ENCODE data around the gene R3HDM2. TPM values are rescaled to one million over a fixed set of nuclear protein-coding genes. Genes with fewer than 3 reads are reported as not detected.

Gene R3HDM2
- total and polyA plus RNA-seq, 2 of the 13 experiments (the other 11 are each of a cell fraction or from before 2014, with no cell fraction given) = 11.1 to 23.5 TPM

DNA sequence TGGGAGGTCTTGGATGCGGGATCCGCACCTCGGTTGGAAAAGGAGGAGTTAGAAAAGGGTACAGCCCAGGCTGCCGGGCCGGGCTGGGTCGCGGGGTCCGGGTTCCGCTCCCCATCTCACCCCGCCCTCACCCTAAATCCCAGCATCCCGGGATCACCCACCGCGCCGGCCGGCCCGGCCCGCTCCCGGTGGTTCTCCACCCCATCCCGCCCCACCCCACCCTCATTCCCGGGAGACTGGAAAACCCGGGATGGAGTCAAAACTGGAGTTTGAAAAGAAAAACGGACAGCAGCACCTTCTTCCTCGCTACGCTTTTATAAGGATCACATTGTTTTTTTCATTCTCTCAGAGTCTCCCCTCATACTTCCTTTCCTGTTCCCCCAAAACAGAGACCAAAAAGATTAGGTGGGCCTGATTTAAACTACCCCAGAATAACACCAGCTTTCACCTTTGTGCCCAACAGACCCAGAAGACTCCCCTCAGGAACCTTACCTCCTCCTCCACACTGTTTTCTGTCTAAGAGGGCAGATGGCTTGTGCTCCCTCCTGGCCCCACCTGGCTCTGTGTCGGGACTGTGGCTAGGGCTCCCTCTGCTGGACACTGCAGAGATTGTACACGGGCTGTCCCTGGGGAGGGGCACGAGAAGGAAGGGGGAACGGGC lies 31.5 kb upstream of the R3HDM2 start (continued):
- TF ChIP-seq, protein P1, sequence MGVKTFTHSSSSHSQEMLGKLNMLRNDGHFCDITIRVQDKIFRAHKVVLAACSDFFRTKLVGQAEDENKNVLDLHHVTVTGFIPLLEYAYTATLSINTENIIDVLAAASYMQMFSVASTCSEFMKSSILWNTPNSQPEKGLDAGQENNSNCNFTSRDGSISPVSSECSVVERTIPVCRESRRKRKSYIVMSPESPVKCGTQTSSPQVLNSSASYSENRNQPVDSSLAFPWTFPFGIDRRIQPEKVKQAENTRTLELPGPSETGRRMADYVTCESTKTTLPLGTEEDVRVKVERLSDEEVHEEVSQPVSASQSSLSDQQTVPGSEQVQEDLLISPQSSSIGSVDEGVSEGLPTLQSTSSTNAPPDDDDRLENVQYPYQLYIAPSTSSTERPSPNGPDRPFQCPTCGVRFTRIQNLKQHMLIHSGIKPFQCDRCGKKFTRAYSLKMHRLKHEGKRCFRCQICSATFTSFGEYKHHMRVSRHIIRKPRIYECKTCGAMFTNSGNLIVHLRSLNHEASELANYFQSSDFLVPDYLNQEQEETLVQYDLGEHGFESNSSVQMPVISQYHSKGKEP (CRISPR knock-in tag; IDR thresholded peaks at IDR 0.05) = no peak
- 0 out of 2 replicates have a peak, but pooled peaks have one; percentile 43 for TF ChIP-seq ERF (CRISPR knock-in tag; IDR thresholded peaks at IDR 0.05)
- TF ChIP-seq, protein P2, sequence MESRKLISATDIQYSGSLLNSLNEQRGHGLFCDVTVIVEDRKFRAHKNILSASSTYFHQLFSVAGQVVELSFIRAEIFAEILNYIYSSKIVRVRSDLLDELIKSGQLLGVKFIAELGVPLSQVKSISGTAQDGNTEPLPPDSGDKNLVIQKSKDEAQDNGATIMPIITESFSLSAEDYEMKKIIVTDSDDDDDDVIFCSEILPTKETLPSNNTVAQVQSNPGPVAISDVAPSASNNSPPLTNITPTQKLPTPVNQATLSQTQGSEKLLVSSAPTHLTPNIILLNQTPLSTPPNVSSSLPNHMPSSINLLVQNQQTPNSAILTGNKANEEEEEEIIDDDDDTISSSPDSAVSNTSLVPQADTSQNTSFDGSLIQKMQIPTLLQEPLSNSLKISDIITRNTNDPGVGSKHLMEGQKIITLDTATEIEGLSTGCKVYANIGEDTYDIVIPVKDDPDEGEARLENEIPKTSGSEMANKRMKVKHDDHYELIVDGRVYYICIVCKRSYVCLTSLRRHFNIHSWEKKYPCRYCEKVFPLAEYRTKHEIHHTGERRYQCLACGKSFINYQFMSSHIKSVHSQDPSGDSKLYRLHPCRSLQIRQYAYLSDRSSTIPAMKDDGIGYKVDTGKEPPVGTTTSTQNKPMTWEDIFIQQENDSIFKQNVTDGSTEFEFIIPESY (CRISPR knock-in tag; IDR thresholded peaks at IDR 0.05) = 0 out of 2 replicates have a peak, but pooled peaks have one; percentile 24
- TF ChIP-seq KLF13 (CRISPR knock-in tag; IDR thresholded peaks at IDR 0.05) = no peak
- TF ChIP-seq ZNF350 (CRISPR knock-in tag; IDR thresholded peaks at IDR 0.05; ENCODE audit: borderline replicate concordance, low read depth) = peak; percentile 39; the same call in 1 of the 2 replicates
- TF ChIP-seq, protein P3, sequence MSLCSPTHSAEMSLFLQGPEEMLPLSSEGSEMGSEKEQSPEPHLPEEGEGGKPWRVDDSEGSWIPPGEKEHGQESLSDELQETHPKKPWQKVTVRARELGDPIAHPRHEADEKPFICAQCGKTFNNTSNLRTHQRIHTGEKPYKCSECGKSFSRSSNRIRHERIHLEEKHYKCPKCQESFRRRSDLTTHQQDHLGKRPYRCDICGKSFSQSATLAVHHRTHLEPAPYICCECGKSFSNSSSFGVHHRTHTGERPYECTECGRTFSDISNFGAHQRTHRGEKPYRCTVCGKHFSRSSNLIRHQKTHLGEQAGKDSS (CRISPR knock-in tag; IDR thresholded peaks at IDR 0.05; ENCODE audit: borderline replicate concordance, low read depth) = no peak; the same call in 1 of the 2 replicates
- no peak for TF ChIP-seq GLI4 (CRISPR knock-in tag; IDR thresholded peaks at IDR 0.05; ENCODE audit: borderline replicate concordance)
- TF ChIP-seq, protein P4, sequence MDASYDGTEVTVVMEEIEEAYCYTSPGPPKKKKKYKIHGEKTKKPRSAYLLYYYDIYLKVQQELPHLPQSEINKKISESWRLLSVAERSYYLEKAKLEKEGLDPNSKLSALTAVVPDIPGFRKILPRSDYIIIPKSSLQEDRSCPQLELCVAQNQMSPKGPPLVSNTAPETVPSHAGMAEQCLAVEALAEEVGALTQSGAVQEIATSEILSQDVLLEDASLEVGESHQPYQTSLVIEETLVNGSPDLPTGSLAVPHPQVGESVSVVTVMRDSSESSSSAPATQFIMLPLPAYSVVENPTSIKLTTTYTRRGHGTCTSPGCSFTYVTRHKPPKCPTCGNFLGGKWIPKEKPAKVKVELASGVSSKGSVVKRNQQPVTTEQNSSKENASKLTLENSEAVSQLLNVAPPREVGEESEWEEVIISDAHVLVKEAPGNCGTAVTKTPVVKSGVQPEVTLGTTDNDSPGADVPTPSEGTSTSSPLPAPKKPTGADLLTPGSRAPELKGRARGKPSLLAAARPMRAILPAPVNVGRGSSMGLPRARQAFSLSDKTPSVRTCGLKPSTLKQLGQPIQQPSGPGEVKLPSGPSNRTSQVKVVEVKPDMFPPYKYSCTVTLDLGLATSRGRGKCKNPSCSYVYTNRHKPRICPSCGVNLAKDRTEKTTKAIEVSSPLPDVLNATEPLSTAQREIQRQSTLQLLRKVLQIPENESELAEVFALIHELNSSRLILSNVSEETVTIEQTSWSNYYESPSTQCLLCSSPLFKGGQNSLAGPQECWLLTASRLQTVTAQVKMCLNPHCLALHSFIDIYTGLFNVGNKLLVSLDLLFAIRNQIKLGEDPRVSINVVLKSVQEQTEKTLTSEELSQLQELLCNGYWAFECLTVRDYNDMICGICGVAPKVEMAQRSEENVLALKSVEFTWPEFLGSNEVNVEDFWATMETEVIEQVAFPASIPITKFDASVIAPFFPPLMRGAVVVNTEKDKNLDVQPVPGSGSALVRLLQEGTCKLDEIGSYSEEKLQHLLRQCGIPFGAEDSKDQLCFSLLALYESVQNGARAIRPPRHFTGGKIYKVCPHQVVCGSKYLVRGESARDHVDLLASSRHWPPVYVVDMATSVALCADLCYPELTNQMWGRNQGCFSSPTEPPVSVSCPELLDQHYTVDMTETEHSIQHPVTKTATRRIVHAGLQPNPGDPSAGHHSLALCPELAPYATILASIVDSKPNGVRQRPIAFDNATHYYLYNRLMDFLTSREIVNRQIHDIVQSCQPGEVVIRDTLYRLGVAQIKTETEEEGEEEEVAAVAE (CRISPR knock-in tag; IDR thresholded peaks at IDR 0.05; ENCODE audit: borderline replicate concordance) = peak; percentile 69
- TF ChIP-seq RXRB (CRISPR knock-in tag; IDR thresholded peaks at IDR 0.05; ENCODE audit: borderline replicate concordance) = 0 out of 2 replicates have a peak, but pooled peaks have one; percentile 10
- TF ChIP-seq SP5 (CRISPR knock-in tag; IDR thresholded peaks at IDR 0.05; ENCODE audit: borderline replicate concordance, low read depth) = peak; percentile 6; the same call in 1 of the 2 replicates
- TF ChIP-seq CHCHD3 (CRISPR knock-in tag; IDR thresholded peaks at IDR 0.05) = no peak
- TF ChIP-seq HES4 (CRISPR knock-in tag; IDR thresholded peaks at IDR 0.05; ENCODE audit: borderline replicate concordance) = no peak
- TF ChIP-seq, protein P5, sequence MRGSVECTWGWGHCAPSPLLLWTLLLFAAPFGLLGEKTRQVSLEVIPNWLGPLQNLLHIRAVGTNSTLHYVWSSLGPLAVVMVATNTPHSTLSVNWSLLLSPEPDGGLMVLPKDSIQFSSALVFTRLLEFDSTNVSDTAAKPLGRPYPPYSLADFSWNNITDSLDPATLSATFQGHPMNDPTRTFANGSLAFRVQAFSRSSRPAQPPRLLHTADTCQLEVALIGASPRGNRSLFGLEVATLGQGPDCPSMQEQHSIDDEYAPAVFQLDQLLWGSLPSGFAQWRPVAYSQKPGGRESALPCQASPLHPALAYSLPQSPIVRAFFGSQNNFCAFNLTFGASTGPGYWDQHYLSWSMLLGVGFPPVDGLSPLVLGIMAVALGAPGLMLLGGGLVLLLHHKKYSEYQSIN (CRISPR knock-in tag; IDR thresholded peaks at IDR 0.05; ENCODE audit: borderline replicate concordance) = no peak
- TF ChIP-seq ZFP37 (CRISPR knock-in tag; IDR thresholded peaks at IDR 0.05; ENCODE audit: borderline replicate concordance) = no peak
- TF ChIP-seq, protein P6, sequence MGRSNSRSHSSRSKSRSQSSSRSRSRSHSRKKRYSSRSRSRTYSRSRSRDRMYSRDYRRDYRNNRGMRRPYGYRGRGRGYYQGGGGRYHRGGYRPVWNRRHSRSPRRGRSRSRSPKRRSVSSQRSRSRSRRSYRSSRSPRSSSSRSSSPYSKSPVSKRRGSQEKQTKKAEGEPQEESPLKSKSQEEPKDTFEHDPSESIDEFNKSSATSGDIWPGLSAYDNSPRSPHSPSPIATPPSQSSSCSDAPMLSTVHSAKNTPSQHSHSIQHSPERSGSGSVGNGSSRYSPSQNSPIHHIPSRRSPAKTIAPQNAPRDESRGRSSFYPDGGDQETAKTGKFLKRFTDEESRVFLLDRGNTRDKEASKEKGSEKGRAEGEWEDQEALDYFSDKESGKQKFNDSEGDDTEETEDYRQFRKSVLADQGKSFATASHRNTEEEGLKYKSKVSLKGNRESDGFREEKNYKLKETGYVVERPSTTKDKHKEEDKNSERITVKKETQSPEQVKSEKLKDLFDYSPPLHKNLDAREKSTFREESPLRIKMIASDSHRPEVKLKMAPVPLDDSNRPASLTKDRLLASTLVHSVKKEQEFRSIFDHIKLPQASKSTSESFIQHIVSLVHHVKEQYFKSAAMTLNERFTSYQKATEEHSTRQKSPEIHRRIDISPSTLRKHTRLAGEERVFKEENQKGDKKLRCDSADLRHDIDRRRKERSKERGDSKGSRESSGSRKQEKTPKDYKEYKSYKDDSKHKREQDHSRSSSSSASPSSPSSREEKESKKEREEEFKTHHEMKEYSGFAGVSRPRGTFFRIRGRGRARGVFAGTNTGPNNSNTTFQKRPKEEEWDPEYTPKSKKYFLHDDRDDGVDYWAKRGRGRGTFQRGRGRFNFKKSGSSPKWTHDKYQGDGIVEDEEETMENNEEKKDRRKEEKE (IDR thresholded peaks at IDR 0.05) = no peak
